IPS DF 19.7 (cell line): Measurements from ENCODE around the gene SMURF2.

ENCODE experiments used
- DNase-seq: peaks from one replicate; pipeline ENCODE4 v3.0.0-alpha.2; 2013; ENCODE audit warnings: low read depth, low spot score

SMURF2 gene

GRCh38 chr17:64540118-64540776 is 121.9 kb downstream of the SMURF2 start:
- no peak for DNase-seq

GRCh38 chr17:64538508-64539130 is 123.5 kb downstream of the SMURF2 start:
- DNase-seq: no peak

GRCh38 chr17:64537488-64537887 is 124.6 kb downstream of the SMURF2 start:
- DNase-seq: no peak

- DNase-seq: no peak
Observed at GRCh38 chr17:64536913-64537312, 125.2 kb downstream of the SMURF2 start.

DNA sequence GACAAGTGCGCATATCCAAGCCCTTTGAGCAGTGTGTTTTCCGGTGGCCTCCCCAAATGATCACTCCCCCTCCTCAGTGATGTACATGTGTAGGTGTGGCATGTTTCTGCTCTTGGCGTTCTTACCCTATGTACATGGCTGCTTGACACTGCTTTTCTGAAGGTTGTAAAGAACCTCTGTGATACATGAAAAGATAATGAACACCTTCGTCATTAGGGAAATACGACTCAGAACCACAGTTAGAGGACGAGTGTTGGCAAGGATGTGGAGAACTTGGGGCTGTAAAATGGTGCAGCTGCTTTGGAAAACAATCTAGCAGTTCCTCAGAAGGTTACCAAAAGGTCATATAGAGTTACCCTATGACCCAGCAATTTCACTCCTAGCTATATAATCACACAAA is 126.8 kb downstream of the SMURF2 start:
- no peak for DNase-seq

DNA sequence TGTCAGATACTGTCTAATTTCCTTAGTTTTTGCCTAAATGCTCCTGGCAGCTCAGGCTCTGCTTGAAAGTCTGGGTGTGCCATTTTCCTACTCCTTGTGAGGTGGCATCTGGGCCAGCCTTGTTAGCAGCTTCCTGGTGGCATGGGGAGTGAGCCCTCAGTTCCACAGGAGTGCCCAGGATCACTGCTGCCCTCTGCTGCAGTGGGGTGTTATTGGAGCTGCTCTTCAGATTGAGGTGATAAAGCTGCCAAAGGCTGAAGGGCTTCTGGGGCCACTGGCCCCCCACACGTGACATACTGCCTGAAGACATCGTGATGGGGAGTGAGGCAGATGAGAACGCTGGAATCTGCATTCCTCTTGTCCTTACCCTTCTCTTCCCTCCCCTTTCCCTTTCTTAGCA is 127.9 kb downstream of the SMURF2 start:
- DNase-seq: no peak

DNA sequence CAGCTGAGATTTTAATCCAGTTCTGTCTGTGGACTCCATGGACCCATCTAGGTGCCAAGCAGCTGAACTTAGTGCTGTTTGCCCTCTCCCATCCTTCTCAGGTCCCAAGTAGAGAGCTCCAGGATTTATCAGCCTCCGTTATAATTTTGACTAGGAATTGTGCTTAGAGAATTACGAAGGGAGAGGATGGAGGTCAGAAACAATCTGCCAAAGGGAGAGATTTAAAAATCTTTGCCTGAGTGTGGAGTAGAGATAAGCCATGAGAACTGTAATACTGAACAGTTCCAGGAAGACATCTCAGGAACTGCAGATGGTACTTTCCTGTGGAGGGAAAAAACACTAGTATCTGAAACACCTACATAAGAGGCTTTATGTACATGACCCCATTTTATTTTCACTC is 128.3 kb downstream of the SMURF2 start:
- no peak for DNase-seq

- DNase-seq: no peak
Observed at GRCh38 chr17:64532409-64532808, 129.7 kb downstream of the SMURF2 start.

- DNase-seq: no peak
Observed at GRCh38 chr17:64531955-64532371, 130.1 kb downstream of the SMURF2 start.

- DNase-seq: no peak
Observed at GRCh38 chr17:64529221-64529620, 132.9 kb downstream of the SMURF2 start.

DNA sequence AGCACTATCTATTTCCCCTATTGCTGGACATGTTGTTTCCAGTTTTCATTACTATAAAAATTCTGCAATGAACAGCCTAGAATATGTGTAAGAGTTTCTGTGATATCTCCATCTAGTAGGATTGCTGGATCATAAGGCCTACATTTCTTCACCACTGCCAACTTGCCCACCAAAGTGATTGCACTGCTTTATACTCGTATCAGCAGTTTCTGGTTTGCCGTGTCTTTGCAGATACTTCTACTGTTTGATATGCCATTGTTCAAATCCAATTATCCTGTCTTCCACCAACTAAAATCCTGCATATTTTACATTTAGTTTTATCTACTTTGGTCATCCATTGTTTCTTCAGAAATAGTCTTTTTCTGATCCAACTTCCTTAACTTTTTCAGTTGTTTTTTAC is 134.2 kb downstream of the SMURF2 start:
- DNase-seq: no peak

GRCh38 chr17:64520359-64520758 is 141.7 kb downstream of the SMURF2 start:
- no peak for DNase-seq

GRCh38 chr17:64519601-64520000 is 142.5 kb downstream of the SMURF2 start:
- DNase-seq: no peak

DNA sequence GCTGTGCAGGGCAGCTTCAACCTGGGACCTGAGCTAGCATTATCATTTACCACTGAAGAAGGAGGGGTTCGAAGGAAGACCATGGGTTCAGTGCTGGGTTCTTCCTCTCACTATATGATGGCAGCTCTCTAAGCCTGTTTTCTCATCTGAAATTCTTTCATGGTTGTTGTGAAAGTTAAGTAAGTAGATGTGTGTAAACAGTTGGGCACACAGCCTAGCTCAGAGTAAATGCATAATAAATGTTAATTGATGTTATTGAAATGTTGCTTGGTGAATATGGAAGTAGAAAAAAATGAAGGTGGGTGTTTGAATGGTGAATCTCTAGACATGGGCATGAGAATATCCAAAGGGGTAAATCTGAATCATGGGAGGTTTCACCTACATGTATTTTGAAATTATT is 146.3 kb downstream of the SMURF2 start:
- no peak for DNase-seq

DNA sequence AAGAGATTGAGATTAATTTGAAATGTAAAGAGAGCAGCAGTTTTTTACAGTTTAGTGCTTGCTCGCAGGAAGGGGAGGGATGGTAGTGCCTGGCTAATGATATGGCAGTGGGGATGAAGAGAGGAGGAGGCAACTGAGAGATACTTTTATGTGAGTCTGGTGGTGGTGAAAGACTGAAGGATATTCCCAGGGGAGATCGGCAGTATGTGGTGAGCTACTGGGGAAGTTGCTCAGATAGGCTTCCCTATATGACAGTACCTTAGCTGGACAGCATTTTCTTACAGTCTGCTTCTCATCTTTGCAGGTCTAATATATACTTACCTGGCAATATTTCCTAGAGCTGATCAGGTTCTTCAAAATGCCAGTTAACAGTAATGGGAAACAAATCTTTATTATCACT is 146.7 kb downstream of the SMURF2 start:
- DNase-seq: no peak

DNA sequence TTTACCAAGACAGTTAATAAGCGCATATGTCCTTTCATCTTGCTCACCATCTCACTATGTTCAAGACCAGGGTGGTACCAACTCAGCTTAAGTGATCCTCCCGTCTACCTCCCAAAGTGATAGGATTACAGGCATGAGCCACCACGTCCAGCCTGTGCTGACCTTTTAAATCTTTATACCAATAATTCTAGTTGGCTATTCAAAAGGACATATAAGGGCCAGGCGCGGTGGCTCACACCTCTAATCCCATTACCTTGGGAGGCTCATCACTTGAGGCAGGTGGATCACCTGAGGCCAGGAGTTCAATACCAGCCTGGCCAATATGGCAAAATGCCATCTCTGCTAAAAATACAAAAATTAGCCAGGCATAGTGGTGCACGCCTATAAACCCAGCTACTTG is 152.9 kb downstream of the SMURF2 start:
- no peak for DNase-seq

DNA sequence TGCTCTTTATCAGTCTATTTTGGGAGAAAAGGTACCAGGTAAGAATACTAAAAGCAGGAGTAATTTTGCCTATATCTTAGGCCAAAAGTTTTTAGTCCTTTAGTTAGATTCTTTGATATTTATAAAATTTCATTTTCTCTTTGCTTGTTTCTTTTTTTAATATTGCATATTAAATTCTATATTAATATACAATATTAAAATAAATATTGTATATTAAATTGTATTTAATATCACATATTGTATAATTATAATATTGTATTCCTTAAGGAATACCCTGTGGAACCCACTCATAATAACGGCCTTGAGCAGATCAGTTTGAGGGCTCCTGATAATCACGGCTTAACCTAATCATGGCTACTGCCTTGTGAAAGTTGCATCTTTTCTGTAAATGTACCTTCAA is 153.4 kb downstream of the SMURF2 start:
- no peak for DNase-seq

- no peak for DNase-seq
Observed at GRCh38 chr17:64507413-64507782, 154.7 kb downstream of the SMURF2 start.

DNA sequence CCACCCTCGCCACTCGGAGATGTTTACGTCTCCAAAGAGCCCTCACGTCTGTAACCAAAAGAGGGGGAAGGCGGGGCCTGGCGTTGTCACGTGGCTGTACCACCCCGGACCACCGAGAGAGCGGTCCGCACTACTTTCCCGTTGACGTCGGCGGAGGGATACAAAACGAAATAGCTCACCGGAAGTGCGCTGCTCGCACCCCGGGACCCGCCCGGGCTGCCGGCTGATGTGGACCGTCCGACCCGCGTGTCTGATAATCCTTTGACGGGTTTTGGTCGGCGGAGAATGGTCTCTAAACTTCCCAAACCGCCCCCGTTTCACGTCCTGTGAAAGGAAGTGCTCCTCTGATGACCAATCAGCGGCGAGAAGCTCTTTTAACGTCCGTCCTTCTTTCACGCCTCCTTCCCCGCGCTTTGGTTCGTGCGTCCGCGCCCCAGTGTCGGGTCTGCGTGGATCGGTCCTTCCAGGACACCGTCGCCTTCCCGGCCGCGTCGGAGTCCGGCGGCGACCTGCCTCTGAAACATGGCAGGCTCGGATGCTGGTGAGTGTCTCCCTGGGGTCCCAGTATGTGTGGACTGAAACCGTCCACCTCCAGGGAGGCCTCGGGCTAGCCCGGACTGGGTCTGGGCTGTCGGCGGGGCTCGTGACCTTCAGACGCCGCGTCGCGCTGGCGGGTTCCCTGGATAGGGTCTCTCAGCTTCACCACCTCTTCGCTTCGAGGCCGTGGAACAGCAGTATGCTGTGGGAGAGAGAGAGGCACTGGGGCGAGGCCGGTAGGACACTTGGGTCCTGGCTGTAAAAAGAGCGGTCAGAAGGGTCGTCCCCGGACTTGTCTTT is 155.3 kb downstream of the SMURF2 start, which contains the start of gene CEP95:
CEP95 (plus strand) TSS at position 402 of the 837 bp plus-strand sequence; CDS start at position 523, 121 bp downstream.
- peak; percentile 88 for DNase-seq

DNA sequence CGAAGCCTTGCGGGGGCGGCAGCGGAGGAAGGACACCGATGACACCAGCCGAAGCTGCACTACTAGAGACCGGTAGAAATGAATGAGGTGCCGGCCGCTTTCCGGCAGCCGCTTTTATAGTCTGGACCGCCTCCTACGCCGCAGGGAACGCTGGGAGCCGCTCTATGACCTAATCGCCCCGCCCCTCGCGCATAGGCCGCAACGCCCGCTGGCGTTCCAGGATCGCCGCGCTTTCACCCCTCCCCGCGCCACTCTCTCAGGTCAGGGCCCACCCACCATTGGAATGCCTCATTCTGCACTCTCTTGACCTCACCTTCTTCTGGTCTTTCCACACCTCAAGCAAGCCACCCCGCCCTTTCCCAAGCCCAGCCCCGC is 155.9 kb downstream of the SMURF2 start, which contains the start of gene DDX5:
DDX5 (minus strand) TSS at position 89 of the 375 bp plus-strand sequence. CDS start 170 bp downstream, outside the sequence.
- peak; percentile 78 for DNase-seq

DNA sequence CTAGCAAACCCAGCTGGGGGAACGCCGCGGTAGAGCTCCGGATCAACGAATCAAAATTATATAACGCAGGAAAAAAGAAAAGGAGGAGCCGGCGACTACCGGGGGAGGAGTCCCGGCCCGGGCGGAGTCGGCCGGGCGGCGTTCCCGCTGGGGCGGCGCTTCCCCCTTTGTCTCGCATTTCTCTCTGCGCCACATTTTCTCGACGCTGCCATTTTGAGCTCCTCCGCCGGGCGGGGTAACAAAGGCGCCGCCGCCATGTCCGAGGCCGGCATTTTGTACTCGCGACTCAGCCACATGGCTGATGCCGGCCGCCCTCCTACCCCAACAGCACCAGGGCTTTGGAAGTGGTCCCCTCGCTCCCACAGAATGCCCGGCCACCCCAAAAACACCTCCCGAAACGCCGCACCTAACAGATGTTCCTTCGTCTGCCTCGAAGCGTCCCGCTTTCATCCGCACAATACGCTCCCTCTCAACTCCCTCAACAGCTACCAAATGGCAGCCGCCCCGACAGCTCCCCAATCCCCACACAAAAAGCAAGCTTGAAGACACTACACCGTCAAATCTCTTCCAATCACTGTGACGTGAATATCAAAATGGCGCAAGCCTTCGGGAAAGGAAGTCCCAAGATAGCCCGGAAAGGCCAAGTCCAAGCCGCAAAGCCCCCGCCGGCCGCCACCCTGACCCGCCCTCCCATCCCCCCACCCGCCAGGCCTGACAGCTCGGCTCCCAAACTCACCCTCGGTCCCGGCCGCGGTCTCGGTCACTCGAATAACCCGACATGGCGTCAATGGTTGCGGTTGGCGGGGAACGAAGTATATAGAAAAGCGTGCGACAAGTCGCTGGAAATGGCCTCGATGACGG is 156.5 kb downstream of the SMURF2 start:
- DNase-seq: no peak
